T47D (cell line): ENCODE results near the gene EML4.
"Not testable (repeated sequence)": the region's sequence is repeated elsewhere in the genome, so short reads cannot be mapped to it uniquely, and the experiment has no call there.

Source experiments
- DNase-seq, 2 experiments: peaks; one replicate each; pipeline versions ENCODE4 v3.0.0 to v3.0.0-alpha.2; 2011 to 2012; ENCODE audit warnings: low read depth in 1 of 2, low spot score in 1 of 2
- JUND ChIP-seq: IDR thresholded peaks from 2 replicates; pipeline ENCODE4 v1.6.1; 2012; ENCODE audit warnings: low read depth
- in situ Hi-C: cut with HindIII; loops from 2 replicates; pipeline ENCODE4 v1.10.0; 2016; ENCODE audit warnings: low sequenced_read_pairs, low pct_unique_long_range_greater_than_20kb

EML4 gene

GRCh38 chr2:42256505-42256904 lies 87.4 kb downstream of the EML4 start:
- TF ChIP-seq JUND, result no peak
- no peak for DNase-seq
- in situ Hi-C loops, result no loop called here

GRCh38 chr2:42261518-42262195 lies 92.5 kb downstream of the EML4 start:
- DNase-seq, result no peak
- in situ Hi-C loops, result no loop called here
- TF ChIP-seq JUND, result no peak

- in situ Hi-C loops, result no loop called here
- no peak for DNase-seq
- no peak for TF ChIP-seq JUND
These were observed 97.1 kb downstream of the EML4 start for GRCh38 chr2:42266236-42266635.

- in situ Hi-C loops, result no loop called here
- no peak for TF ChIP-seq JUND
- no peak for DNase-seq
These were observed 98.4 kb downstream of the EML4 start for GRCh38 chr2:42267530-42267929.

DNA sequence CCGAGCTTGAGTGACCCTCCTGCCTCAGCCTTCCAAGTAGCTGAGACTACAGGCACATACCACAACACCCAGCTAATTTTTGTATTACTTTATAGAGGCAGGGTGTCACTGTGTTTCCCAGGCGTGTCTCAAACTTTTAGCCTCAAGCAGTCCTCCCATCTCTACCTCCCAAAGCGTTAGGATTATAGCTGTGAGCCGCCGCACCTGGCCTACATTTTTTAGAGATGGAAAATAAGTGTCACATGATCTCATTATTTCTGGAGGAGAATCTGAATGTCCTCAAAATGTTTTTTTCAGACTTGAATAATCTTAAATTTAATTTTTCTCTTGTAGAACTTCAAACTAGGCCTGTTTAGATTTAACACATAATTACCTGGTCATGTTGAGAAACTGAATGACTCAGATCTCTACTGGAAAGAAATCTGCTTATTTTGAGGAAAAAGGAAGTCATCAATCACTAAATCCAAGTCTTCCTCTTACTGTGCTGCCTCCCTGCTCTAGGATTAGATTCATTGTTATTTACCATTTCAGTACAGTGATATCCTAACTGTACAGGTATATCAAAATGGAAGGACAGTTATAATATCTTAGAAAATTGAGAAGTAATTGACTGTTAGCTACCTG lies 99.5 kb downstream of the EML4 start:
- in situ Hi-C loops, result no loop called here
- DNase-seq, result no peak
- no peak for TF ChIP-seq JUND

- in situ Hi-C loops, result no loop called here
- TF ChIP-seq JUND, result no peak
- no peak for DNase-seq
These were observed 101.6 kb downstream of the EML4 start for GRCh38 chr2:42270757-42271156.

- DNase-seq, in situ Hi-C loops: not testable (repeated sequence)
These were observed 102.1 kb downstream of the EML4 start for GRCh38 chr2:42271246-42271645.

DNA sequence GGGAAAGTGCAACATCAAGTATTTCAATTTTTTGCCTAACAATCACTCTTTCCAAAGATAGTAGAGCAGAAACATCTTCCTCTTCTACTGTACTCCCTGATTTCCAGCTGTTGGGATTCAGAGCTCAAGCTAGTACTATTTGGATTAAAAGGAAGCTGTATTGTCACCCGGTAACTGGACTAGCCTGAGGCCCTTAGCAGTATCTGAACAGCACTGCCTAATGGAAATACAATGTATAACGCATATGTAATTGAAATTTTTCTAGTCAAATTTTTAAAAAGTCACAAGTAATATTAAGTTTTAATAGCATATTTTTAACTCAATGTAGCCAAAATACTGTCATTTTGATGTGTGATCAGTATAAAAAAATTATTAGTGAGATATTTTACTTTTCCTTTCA lies 105.7 kb downstream of the EML4 start:
- DNase-seq, result no peak
- no peak for TF ChIP-seq JUND
- in situ Hi-C loops, result no loop called here

GRCh38 chr2:42281416-42282081 lies 112.4 kb downstream of the EML4 start:
- no peak for DNase-seq
- in situ Hi-C loops, result no loop called here
- no peak for TF ChIP-seq JUND

GRCh38 chr2:42284019-42284418 lies 114.9 kb downstream of the EML4 start:
- no peak for DNase-seq
- in situ Hi-C loops, result no loop called here
- TF ChIP-seq JUND, result no peak

DNA sequence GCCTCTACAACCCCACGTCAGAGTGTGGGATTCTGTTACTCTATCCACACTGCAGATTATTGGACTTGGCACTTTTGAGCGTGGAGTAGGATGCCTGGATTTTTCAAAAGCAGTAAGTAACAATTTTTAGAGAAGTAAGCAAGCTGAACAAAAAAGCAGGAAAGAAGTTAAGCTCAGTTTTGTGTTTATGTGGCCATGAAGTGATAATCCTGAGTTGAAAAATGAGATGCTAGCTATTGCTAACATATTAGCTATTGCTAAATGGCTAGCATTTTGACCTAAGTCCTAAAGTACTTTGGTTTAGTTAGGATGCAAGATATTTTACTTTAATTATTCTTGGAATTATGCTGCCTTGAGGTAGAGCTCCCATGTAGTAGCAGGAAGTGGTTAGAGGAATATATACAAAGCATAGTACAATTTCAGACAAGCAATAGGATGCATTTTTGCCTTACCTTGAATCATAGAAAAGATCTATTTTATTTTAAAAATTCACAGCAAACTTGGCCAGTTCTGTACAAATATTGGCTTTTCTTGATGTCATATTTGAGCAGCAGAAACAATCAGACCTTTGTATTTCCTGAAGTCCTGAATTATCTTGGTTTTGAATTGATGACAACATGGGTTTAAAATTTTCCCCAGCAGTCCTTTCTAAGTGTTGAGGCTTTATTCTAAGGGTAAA lies 117.3 kb downstream of the EML4 start:
- in situ Hi-C loops, result no loop called here
- TF ChIP-seq JUND, result no peak
- DNase-seq, result no peak

- in situ Hi-C loops, result no loop called here
- DNase-seq, result no peak
- TF ChIP-seq JUND, result no peak
These were observed 119.7 kb downstream of the EML4 start for GRCh38 chr2:42288811-42289210.

DNA sequence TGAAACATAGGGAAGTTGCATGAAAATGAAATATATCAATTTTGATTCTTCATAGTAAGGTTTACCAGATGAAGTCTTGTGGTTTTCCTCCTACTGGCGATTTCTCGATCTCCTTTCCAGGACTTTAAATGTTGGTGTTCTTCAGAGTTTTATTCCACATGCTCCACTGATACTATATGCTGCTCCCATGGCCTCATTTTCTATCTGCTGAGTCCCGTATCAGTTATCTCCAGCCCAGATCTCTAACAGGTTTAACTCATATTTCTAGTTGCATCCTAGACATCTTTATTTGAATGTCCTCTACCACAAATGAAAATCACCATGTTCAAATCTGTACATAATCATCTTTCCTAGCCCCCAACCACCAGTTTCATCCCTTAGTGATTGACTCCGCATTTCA lies 120.1 kb downstream of the EML4 start:
- in situ Hi-C loops, result no loop called here
- TF ChIP-seq JUND, result no peak
- no peak for DNase-seq
